Epidermal melanocyte (primary cell): ENCODE measurements around the gene DYNC1H1.

Experiments
- DNase-seq: peaks from one replicate; pipeline ENCODE4 v3.0.0; 2011; ENCODE audit warnings: low spot score; ENCODE audit not compliant: insufficient read length

Gene DYNC1H1

GRCh38 chr14:101964297-101965180 lies at the start of gene DYNC1H1:
Gene DYNC1H1, plus strand, starts transcription at chr14:101964573. Its CDS starts 119 bp downstream, at chr14:101964692.
- peak; percentile 77 for DNase-seq

DNA sequence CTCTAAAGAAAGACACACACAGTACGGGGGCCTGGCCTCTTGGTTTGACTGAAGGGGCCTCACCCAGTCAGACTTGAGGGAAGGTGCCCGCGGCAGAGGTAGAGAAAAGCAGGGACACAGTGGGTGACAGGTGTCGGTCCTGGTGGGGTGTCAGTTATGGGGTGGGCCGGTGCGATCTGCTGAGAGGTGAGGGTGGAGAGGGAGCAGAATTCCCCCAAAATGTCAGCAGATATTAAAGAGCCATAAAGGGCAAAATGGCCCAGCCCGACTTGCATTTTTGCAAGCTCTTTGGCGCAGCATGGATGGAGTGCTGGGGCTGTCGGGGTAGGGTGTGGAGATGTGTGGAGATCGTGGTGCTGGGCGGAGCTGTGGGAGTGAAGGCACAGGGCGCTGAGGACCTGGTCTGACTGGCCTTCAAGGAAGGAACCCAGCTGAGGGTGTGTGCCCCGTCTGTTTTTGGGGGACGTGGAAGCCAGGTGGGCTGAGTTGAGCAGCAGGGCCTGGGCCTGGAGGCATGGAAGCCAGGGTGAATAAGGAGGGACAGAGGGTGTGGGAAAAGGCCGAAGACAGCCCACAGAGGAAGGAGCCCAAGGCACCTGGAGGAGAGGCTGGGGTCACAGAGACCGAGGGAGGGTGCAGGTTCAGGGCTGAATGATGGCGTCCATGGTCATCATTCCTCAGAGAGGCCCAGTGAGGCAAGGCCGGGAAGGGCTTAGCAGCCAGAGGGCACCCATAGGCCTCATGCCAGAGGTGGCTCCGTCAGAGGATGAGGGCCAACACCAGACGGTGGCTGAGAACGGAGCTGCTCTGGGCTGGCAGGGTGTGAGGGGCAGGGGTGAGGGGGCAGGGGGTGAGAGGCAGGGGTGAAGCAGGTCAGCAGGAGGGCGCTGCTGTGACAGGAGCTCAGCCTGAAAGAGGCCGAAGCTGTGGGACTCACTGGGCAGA lies 48.2 kb upstream of the DYNC1H1 start:
- no peak for DNase-seq

DNA sequence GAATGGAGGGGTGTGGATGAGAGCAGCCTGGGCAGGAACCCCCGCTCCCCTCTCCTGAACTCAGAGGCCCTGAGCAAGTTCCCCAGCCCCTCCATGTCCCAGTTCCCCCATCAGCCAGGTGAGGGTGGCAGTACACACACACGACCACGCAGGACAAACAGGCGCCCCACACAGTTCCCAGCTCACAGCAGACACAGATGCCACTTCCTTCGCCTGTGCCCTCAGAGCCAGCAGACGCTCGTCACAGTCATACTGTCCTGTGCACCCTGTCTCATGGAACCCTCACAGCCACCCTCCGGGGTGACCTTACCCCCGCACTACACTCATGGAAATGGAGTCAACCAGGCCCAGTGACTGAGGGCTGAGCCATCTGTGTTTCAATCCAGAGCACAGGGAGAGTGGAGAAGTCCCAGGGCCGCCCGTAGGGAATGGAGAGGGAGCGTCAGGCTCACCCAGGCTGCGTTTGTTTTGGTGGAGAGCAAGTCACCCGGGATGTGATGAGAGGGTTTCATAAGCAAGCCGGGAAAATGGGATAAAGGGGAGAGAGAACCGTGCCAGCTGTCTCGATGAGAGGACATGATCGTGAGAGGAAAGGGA lies 47.5 kb upstream of the DYNC1H1 start:
- no peak for DNase-seq

DNA sequence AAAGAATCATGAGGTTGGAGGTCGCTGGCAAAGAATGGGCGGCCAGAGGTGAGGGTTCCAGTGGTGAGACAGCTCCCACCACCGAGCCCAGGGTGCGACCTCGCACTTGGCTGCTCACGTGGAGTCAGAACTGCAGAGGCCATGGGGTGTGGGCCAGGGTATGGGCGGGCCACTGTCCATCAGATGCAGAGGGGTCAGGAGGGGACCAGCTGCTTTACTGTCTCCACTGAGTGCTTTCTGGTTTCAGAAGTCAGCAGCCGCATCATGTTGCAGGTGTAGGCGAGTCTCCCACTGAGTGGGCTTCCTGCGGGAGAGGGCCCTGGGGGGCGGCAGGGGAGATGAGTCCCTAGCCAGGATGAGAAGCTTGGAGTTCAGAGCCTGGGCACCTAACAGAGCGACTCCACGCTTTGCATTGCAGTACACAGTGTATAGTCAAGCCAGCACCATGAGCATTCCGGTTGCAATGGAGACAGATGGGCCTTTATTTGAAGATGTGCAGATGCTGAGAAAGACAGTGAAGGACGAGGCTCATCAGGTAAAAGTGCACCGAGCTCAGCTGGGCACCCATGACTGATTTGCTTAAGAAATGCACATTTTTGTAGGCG lies 46.9 kb upstream of the DYNC1H1 start:
- no peak for DNase-seq

- no peak for DNase-seq
Observed at GRCh38 chr14:101918065-101918989, 46.0 kb upstream of the DYNC1H1 start.

DNA sequence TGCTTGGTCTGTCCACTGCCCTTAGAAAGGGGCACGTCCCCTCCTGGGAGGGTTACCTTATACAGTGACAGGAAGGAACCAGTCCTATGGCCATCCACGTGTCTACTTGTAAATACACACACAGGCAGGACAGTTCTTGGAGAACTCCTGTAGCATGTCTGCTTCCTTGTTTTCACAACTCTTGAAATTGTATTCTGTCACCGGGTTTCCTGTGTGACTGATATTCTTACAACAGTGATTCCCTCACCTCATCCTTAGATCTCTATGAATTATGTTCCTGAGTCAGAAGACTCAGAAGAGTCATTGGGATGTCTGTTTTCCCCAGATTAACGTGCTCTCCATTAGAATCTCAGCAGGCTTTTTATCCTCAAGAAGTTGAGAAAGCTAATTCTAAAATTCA lies 44.1 kb upstream of the DYNC1H1 start:
- no peak for DNase-seq

- no peak for DNase-seq
Observed at GRCh38 chr14:101922866-101923265, 41.5 kb upstream of the DYNC1H1 start.

GRCh38 chr14:101925152-101925551 lies 39.2 kb upstream of the DYNC1H1 start:
- DNase-seq, result no peak

DNA sequence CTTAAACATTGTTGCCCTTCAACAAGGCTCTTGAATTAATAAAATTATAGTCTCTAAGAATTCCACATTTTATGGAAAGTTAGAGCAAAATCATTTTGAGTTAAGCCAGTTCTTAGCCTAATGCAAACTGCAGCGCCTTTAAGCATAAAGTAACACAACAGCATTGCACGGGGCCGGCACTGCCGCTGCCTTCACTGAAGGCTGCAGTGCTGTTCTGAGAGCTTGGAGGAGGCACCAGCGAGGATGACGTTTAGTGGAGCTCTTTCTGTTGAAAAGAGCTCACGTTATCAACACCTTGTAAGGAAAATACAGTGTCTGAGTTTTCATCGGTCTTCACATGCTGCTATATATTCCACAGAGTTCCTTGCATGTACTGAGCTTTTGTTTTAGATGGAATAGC lies 38.3 kb upstream of the DYNC1H1 start:
- DNase-seq, result no peak

DNA sequence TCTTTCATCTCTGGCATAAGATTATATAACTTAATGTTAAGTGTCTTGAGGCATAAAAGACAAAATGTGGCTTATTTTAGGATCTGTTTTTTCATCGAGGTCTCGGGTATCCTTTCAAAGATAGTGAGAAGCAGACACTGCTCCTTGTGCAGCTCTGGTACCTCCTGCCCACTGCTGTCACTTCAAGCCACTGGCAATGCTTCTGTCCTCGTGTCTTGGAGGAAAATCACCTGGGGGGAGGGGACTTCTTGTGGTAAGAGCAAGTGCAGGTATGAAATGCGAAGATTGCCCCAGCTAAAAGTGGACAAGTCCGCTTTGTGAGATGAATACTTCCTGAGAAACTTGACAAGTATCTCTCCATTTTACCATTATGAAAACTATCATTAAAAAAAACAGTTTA lies 37.8 kb upstream of the DYNC1H1 start:
- DNase-seq, result no peak

DNA sequence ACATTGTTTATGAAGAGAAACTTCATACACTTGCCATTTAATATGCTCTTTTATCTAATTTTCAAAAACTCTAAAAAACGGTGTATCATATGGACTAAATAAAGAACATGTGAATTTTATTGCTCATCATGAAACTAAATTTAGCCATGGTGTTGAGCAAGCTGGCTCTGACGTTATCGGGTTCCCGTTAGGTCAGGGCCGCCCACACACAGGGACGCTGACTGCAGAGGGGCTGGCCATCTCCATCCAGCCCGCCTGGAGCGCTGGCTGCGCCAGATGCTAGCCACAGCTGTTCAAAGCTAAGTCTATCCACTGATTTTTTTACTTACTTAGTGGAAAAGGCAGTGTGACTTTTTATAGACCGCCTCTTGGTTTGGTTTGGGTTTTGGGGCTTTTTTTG lies 36.5 kb upstream of the DYNC1H1 start:
- DNase-seq, result peak; percentile 77

GRCh38 chr14:101928415-101928841 lies 35.9 kb upstream of the DYNC1H1 start:
- DNase-seq, result no peak

GRCh38 chr14:101929096-101929495 lies 35.3 kb upstream of the DYNC1H1 start:
- DNase-seq, result no peak

GRCh38 chr14:101929946-101930345 lies 34.4 kb upstream of the DYNC1H1 start:
- no peak for DNase-seq

- DNase-seq, result no peak
Observed at GRCh38 chr14:101932673-101933072, 31.7 kb upstream of the DYNC1H1 start.

DNA sequence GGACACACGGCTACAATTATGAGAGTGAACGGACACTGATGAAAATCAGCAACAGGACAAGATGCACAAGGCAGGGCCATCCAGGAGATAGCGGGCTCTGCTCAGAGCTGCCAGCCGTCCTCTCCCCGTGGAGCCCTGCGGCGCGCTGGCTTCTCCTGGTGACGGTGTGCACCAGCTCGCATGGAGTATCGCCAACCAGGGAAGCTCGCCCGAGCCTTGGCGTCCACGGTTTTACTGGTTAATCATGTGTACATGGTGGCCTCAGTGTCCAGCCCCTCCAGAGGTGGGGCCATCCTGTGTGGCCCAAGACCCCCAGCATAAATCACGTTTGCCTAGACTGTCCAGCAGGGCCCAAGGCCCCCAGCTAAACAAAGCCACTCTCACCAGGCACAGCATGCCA lies 31.2 kb upstream of the DYNC1H1 start:
- no peak for DNase-seq

- no peak for DNase-seq
Observed at GRCh38 chr14:101934601-101935150, 29.7 kb upstream of the DYNC1H1 start.

DNA sequence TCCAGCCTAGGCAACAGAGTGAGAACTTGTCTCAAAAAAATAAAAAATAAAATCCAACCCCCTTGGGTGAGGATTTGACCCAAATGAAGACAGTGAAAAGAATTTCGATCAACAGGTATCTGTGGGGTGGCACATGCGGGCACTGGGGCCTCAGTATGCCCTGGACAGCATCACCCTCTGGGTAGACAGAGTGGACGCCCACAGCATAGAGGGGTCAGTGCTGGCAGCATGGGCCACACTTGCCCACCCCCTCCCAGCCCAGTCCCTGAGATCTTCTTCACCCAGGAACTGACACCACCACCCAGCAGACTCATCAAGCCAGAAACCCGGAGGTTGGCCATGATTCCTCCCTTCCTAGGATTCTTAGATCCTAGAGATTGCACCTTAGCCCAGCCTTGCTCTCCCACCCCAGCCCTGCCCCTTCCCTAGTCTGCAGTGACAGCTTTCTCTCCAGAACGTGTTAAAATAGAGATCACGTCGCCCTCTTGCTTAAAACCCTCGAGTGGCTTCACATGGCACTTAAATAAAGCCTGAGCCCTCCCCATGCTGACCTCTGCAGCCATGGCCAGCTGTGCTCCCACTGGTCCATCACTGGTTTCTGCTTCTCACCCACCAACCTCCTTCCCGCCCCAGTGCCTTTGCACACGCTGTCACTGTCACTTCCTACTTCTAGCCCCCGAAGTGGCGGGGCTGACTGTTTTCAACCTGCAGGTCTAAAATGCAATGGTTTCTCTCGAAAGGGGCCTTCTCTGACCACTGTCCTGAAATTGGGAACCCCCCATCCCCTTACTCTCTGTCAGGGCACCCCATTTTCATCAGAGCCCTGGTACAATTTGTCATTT lies 26.2 kb upstream of the DYNC1H1 start:
- no peak for DNase-seq

- DNase-seq, result no peak
Observed at GRCh38 chr14:101939646-101940170, 24.7 kb upstream of the DYNC1H1 start.
